GM23338 (cell line): Measurements from ENCODE around the gene NLRC3. TPM values are rescaled to one million over a fixed set of nuclear protein-coding genes. Genes with fewer than 3 reads are reported as not detected.

Experiments used
- ATAC-seq: fragments of 200-7000 bp; cut with Tn5 transposase; 3 replicates; pipeline ENCODE4 v1.9.1; 2020
- DNase-seq: peaks from one replicate; pipeline ENCODE4 v3.0.0-alpha.2; 2015; ENCODE audit warnings: low spot score
- H2AFZ ChIP-seq: fragments of 200-600 bp; sonication (generic); 2 replicates; pipeline ENCODE4 v1.8.0; 2016; ENCODE audit warnings: antibody characterized with exemption, mild to moderate bottlenecking, moderate library complexity
- H3F3A ChIP-seq: fragments of 200-600 bp; sonication (generic); replicated peaks from 2 replicates; pipeline ENCODE4 v1.8.0; 2017; ENCODE audit warnings: antibody characterized with exemption, mixed run types, low read depth
- H3K27ac ChIP-seq: fragments of 200-600 bp; sonication (generic); 2 replicates; pipeline ENCODE4 v1.6.1; 2016; ENCODE audit warnings: low read depth
- H3K27me3 ChIP-seq: fragments of 200-600 bp; sonication (generic); 2 replicates; pipeline ENCODE4 v1.8.0; 2016; ENCODE audit warnings: mild to moderate bottlenecking, mixed run types, moderate library complexity; ENCODE audit not compliant: insufficient read depth
- H3K36me3 ChIP-seq: fragments of 200-600 bp; sonication (generic); 2 replicates; pipeline ENCODE4 v1.8.0; 2016; ENCODE audit warnings: mild to moderate bottlenecking; ENCODE audit not compliant: insufficient read depth
- H3K4me1 ChIP-seq: fragments of 200-600 bp; sonication (generic); 2 replicates; pipeline ENCODE4 v1.8.0; 2016; ENCODE audit warnings: mild to moderate bottlenecking, moderate library complexity; ENCODE audit not compliant: insufficient read depth
- H3K4me2 ChIP-seq: fragments of 200-600 bp; sonication (generic); 2 replicates; pipeline ENCODE4 v1.7.1; 2017; ENCODE audit warnings: mixed run types
- H3K4me3 ChIP-seq: fragments of 200-600 bp; sonication (generic); 2 replicates; pipeline ENCODE4 v1.6.1; 2016; ENCODE audit warnings: mixed run types
- H3K79me2 ChIP-seq: fragments of 200-600 bp; sonication (generic); replicated peaks from 2 replicates; pipeline ENCODE4 v1.8.0; 2017; ENCODE audit warnings: mild to moderate bottlenecking; ENCODE audit not compliant: insufficient read depth
- H3K9me2 ChIP-seq: fragments of 200-600 bp; sonication (generic); 2 replicates; pipeline ENCODE4 v1.8.0; 2017; ENCODE audit not compliant: insufficient read depth
- H4K20me1 ChIP-seq: fragments of 200-600 bp; sonication (generic); replicated peaks from 2 replicates; pipeline ENCODE4 v1.8.0; 2017; ENCODE audit warnings: mild to moderate bottlenecking; ENCODE audit not compliant: insufficient read depth
- H3K27ac Mint-ChIP-seq: 2 replicates; pipeline ENCODE4 v1.8.0; 2020; ENCODE audit warnings: inconsistent platforms, mild to moderate bottlenecking, moderate library complexity, mixed read lengths
- H3K27me3 Mint-ChIP-seq: 3 replicates; pipeline ENCODE4 v1.8.0; 2022; ENCODE audit warnings: low read depth, mild to moderate bottlenecking, moderate library complexity, mixed read lengths, inconsistent platforms; ENCODE audit not compliant: insufficient read depth, poor library complexity
- H3K36me3 Mint-ChIP-seq: 3 replicates; pipeline ENCODE4 v1.8.0; 2021; ENCODE audit warnings: low read depth, mild to moderate bottlenecking, inconsistent platforms, moderate library complexity, mixed read lengths
- H3K4me1 Mint-ChIP-seq: 3 replicates; pipeline ENCODE4 v1.8.0; 2020; ENCODE audit warnings: mild to moderate bottlenecking, inconsistent platforms, mixed read lengths
- H3K4me3 Mint-ChIP-seq: 3 replicates; pipeline ENCODE4 v1.8.0; 2021; ENCODE audit warnings: moderate library complexity, mild to moderate bottlenecking, inconsistent platforms, mixed read lengths
- H3K9me3 Mint-ChIP-seq: 3 replicates; pipeline ENCODE4 v1.8.0; 2020; ENCODE audit warnings: moderate library complexity, mild to moderate bottlenecking, inconsistent platforms, mixed read lengths
- CREB1 ChIP-seq: fragments of 250-450 bp; sonication (Bioruptor Pico); IDR thresholded peaks from 2 replicates; pipeline ENCODE4 v1.5.0; 2020; ENCODE audit warnings: low read depth, mild to moderate bottlenecking, moderate library complexity
- EZH2 ChIP-seq: fragments of 200-600 bp; sonication (generic); IDR thresholded peaks from one replicate; pipeline ENCODE4 v1.8.0; 2017; ENCODE audit warnings: antibody characterized with exemption, mild to moderate bottlenecking, low read depth; ENCODE audit not compliant: unreplicated experiment
- EZH2phosphoT487 ChIP-seq: fragments of 200-600 bp; sonication (generic); IDR thresholded peaks from one replicate; pipeline ENCODE4 v1.8.1; 2018; ENCODE audit warnings: antibody characterized with exemption; ENCODE audit not compliant: unreplicated experiment
- JUNB ChIP-seq: IDR thresholded peaks from one replicate; pipeline ENCODE4 v1.6.1; 2016; ENCODE audit warnings: antibody characterized with exemption; ENCODE audit not compliant: unreplicated experiment
- NANOG ChIP-seq: IDR thresholded peaks from 2 replicates; pipeline ENCODE4 v1.6.1; 2016; ENCODE audit warnings: antibody characterized with exemption, borderline replicate concordance
- POLR2AphosphoS5 ChIP-seq: IDR thresholded peaks from 2 replicates; pipeline ENCODE4 v1.6.1; 2016; ENCODE audit warnings: antibody characterized with exemption, low read depth
- REST ChIP-seq: IDR thresholded peaks from one replicate; pipeline ENCODE4 v1.6.1; 2018; ENCODE audit warnings: antibody characterized with exemption; ENCODE audit not compliant: unreplicated experiment
- STAT1 ChIP-seq: IDR thresholded peaks from one replicate; pipeline ENCODE4 v1.6.1; 2016; ENCODE audit warnings: antibody characterized with exemption; ENCODE audit not compliant: unreplicated experiment
- ZNF114 ChIP-seq: fragments of 250-450 bp; sonication (Bioruptor Pico); IDR thresholded peaks from 2 replicates; pipeline ENCODE4 v1.5.0; 2020; ENCODE audit warnings: mild to moderate bottlenecking, moderate library complexity
- ZNF331 ChIP-seq: fragments of 250-450 bp; sonication (Bioruptor Pico); IDR thresholded peaks from 2 replicates; pipeline ENCODE4 v1.5.0; 2020; ENCODE audit warnings: low read depth, mild to moderate bottlenecking, moderate library complexity
- polyA plus RNA-seq: library from polyadenylated mRNA; unstranded; fragments of >200 nt; fragmentation: Nextera tagmentation; extraction: Ambion mirVana; gene quantifications from 2 replicates; pipeline ENCODE4 v1.2.1, GENCODE V29; 2016
- total RNA-seq: library from RNA; depleted of rRNA; stranded (reverse); fragments of >200 nt; shearing (Covaris generic); gene quantifications from 2 replicates; pipeline ENCODE4 v1.2.3, GENCODE V29; 2014
- TF ChIP-seq, protein P1 (sequence below): IDR thresholded peaks from 2 replicates; pipeline ENCODE4 v1.6.1; 2016; ENCODE audit warnings: antibody characterized with exemption
- TF ChIP-seq, protein P2 (sequence below), 2 experiments: fragments of 200-600 bp in 1 of 2; sonication (generic) in 1 of 2; conservative IDR thresholded peaks; 2 replicates each; pipeline versions ENCODE4 v1.5.1 to v1.6.1; 2016 to 2017; ENCODE audit warnings: antibody characterized with exemption in 2 of 2, low read depth in 2 of 2, mild to moderate bottlenecking in 2 of 2, moderate library complexity in 1 of 2
- TF ChIP-seq, protein P3 (sequence below): fragments of 250-450 bp; sonication (Bioruptor Pico); IDR thresholded peaks from 2 replicates; pipeline ENCODE4 v1.5.0; 2020; ENCODE audit warnings: mild to moderate bottlenecking, moderate library complexity

Gene NLRC3
- total and polyA plus RNA-seq, 2 experiments from 2014 or later, result 0.11 to 0.49 TPM

GRCh38 chr16:3584412-3584811, 7.2 kb upstream of the NLRC3 start:
- H3K9me2 ChIP-seq, result no peaks in the 10 kb centered on the region
- ATAC-seq, result no peak

More at GRCh38 chr16:3584412-3584811, 7.2 kb upstream of the NLRC3 start:
- Mint-ChIP-seq H3K27me3 (peaks cover 2% of the 10 kb centered on the region), H3K36me3 (peaks cover 39% of the 10 kb centered on the region; the same call in 2 of the 3 replicates), H3K4me3 (no peak overlapping the region), H3K9me3 (no peaks in the 10 kb centered on the region), H3K27ac (no peak overlapping the region), H3K4me1 (peaks cover 14% of the 10 kb centered on the region)
- Histone ChIP-seq H3K4me2 (no peak overlapping the region), H3K27ac (no peak overlapping the region), H3F3A (no peaks in the 10 kb centered on the region), H3K27me3 (no peaks in the 10 kb centered on the region), H4K20me1 (no peaks in the 10 kb centered on the region; the same call in 1 of the 2 replicates), H2AFZ (no peak overlapping the region), H3K36me3 (no peaks in the 10 kb centered on the region), H3K79me2 (no peaks in the 10 kb centered on the region), H3K4me1 (no peaks in the 10 kb centered on the region), H3K4me3 (no peak overlapping the region)
- TF ChIP-seq POLR2AphosphoS5 (no peak), ZNF114 (CRISPR knock-in tag) (no peak), ZNF331 (CRISPR knock-in tag) (no peak), NANOG (no peak), EZH2 (no peak), EZH2phosphoT487 (no peak), JUNB (no peak), STAT1 (no peak), CREB1 (CRISPR knock-in tag) (no peak), REST (no peak)
- TF ChIP-seq, protein P1, sequence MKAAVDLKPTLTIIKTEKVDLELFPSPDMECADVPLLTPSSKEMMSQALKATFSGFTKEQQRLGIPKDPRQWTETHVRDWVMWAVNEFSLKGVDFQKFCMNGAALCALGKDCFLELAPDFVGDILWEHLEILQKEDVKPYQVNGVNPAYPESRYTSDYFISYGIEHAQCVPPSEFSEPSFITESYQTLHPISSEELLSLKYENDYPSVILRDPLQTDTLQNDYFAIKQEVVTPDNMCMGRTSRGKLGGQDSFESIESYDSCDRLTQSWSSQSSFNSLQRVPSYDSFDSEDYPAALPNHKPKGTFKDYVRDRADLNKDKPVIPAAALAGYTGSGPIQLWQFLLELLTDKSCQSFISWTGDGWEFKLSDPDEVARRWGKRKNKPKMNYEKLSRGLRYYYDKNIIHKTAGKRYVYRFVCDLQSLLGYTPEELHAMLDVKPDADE, result no peak
- TF ChIP-seq, protein P2, sequence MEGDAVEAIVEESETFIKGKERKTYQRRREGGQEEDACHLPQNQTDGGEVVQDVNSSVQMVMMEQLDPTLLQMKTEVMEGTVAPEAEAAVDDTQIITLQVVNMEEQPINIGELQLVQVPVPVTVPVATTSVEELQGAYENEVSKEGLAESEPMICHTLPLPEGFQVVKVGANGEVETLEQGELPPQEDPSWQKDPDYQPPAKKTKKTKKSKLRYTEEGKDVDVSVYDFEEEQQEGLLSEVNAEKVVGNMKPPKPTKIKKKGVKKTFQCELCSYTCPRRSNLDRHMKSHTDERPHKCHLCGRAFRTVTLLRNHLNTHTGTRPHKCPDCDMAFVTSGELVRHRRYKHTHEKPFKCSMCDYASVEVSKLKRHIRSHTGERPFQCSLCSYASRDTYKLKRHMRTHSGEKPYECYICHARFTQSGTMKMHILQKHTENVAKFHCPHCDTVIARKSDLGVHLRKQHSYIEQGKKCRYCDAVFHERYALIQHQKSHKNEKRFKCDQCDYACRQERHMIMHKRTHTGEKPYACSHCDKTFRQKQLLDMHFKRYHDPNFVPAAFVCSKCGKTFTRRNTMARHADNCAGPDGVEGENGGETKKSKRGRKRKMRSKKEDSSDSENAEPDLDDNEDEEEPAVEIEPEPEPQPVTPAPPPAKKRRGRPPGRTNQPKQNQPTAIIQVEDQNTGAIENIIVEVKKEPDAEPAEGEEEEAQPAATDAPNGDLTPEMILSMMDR (conservative IDR thresholded peaks at IDR 0.05; ENCODE audit: low read depth in 2 of 2), result no peak
- TF ChIP-seq, protein P3, sequence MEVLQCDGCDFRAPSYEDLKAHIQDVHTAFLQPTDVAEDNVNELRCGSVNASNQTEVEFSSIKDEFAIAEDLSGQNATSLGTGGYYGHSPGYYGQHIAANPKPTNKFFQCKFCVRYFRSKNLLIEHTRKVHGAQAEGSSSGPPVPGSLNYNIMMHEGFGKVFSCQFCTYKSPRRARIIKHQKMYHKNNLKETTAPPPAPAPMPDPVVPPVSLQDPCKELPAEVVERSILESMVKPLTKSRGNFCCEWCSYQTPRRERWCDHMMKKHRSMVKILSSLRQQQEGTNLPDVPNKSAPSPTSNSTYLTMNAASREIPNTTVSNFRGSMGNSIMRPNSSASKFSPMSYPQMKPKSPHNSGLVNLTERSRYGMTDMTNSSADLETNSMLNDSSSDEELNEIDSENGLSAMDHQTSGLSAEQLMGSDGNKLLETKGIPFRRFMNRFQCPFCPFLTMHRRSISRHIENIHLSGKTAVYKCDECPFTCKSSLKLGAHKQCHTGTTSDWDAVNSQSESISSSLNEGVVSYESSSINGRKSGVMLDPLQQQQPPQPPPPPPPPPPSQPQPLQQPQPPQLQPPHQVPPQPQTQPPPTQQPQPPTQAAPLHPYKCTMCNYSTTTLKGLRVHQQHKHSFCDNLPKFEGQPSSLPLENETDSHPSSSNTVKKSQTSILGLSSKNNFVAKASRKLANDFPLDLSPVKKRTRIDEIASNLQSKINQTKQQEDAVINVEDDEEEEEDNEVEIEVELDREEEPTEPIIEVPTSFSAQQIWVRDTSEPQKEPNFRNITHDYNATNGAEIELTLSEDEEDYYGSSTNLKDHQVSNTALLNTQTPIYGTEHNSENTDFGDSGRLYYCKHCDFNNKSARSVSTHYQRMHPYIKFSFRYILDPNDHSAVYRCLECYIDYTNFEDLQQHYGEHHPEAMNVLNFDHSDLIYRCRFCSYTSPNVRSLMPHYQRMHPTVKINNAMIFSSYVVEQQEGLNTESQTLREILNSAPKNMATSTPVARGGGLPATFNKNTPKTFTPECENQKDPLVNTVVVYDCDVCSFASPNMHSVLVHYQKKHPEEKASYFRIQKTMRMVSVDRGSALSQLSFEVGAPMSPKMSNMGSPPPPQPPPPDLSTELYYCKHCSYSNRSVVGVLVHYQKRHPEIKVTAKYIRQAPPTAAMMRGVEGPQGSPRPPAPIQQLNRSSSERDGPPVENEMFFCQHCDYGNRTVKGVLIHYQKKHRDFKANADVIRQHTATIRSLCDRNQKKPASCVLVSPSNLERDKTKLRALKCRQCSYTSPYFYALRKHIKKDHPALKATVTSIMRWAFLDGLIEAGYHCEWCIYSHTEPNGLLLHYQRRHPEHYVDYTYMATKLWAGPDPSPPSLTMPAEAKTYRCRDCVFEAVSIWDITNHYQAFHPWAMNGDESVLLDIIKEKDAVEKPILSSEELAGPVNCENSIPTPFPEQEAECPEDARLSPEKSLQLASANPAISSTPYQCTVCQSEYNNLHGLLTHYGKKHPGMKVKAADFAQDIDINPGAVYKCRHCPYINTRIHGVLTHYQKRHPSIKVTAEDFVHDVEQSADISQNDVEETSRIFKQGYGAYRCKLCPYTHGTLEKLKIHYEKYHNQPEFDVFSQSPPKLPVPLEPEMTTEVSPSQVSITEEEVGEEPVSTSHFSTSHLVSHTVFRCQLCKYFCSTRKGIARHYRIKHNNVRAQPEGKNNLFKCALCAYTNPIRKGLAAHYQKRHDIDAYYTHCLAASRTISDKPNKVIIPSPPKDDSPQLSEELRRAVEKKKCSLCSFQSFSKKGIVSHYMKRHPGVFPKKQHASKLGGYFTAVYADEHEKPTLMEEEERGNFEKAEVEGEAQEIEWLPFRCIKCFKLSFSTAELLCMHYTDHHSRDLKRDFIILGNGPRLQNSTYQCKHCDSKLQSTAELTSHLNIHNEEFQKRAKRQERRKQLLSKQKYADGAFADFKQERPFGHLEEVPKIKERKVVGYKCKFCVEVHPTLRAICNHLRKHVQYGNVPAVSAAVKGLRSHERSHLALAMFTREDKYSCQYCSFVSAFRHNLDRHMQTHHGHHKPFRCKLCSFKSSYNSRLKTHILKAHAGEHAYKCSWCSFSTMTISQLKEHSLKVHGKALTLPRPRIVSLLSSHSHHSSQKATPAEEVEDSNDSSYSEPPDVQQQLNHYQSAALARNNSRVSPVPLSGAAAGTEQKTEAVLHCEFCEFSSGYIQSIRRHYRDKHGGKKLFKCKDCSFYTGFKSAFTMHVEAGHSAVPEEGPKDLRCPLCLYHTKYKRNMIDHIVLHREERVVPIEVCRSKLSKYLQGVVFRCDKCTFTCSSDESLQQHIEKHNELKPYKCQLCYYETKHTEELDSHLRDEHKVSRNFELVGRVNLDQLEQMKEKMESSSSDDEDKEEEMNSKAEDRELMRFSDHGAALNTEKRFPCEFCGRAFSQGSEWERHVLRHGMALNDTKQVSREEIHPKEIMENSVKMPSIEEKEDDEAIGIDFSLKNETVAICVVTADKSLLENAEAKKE, result no peak
- no peak for DNase-seq
